Measurements from ENCODE around the gene GIGYF2.

GIGYF2 gene

GRCh38 chr2:232886632-232887031 is 189.5 kb downstream of the GIGYF2 start:
- Histone ChIP-seq H3K36me3 (ENCODE audit: insufficient read depth, low read depth, low read length) (no peaks in the 10 kb centered on the region), H3K27ac (ENCODE audit: low read length) (no peak overlapping the region), H3K9ac (ENCODE audit: low read depth, low read length) (no peak overlapping the region), H3K4me3 (ENCODE audit: low read length) (no peak overlapping the region), H3K27me3 (ENCODE audit: insufficient read depth, low read length) (no peaks in the 10 kb centered on the region), H3K4me1 (ENCODE audit: insufficient read depth, low read length) (peaks cover 3% of the 10 kb centered on the region; the same call in 1 of the 2 replicates), H3K9me3 (ENCODE audit: insufficient read depth, low read depth, low read length) (no peaks in the 10 kb centered on the region)

DNA sequence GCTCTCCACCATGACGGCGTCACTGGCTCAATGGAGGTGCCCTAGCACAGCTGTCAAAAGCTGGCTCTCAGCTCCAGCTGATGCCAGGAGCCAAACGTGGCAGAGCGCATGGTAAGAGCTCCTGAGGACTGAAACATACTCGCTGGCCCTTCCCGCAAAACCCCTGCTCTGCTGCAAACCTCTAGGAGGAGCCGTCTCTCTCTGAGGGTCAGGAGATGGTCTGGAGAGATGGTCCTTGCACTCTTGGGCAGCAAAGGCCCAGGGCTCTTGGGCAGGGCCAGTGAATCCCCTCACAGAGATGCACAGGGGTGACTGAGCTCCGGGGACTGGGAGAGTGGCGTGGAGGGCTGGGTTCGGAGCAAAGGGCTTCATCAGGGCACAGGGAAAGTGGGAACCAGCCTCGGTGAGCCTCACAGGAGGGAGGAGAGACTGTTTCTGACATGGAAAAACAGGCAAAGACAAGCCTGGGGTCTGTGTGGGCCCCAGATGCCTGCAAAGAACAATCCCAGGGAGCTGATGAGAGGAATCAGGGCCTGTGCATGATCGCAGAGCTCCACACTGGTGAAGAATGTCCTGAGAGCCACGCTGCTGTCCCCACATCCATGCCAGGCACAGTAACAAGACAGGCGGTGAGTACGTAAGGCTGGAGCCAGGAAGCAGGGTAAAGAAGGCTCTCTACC is 190.2 kb downstream of the GIGYF2 start:
- no peaks in the 10 kb centered on the region for H3K36me3 ChIP-seq (ENCODE audit: insufficient read depth, low read depth, low read length)
- H3K4me1 ChIP-seq (ENCODE audit: insufficient read depth, low read length) = peaks cover 3% of the 10 kb centered on the region; the same call in 1 of the 2 replicates
- no peak overlapping the region for H3K27ac ChIP-seq (ENCODE audit: low read length)
- H3K27me3 ChIP-seq (ENCODE audit: insufficient read depth, low read length) = no peaks in the 10 kb centered on the region
- H3K9me3 ChIP-seq (ENCODE audit: insufficient read depth, low read depth, low read length) = no peaks in the 10 kb centered on the region
- no peak overlapping the region for H3K9ac ChIP-seq (ENCODE audit: low read depth, low read length)
- no peak overlapping the region for H3K4me3 ChIP-seq (ENCODE audit: low read length)

- H3K9me3 ChIP-seq (ENCODE audit: insufficient read depth, low read depth, low read length) = no peaks in the 10 kb centered on the region
- H3K36me3 ChIP-seq (ENCODE audit: insufficient read depth, low read depth, low read length) = no peaks in the 10 kb centered on the region
- H3K4me3 ChIP-seq (ENCODE audit: low read length) = no peak overlapping the region
- peaks cover 3% of the 10 kb centered on the region; the same call in 1 of the 2 replicates for H3K4me1 ChIP-seq (ENCODE audit: insufficient read depth, low read length)
- no peaks in the 10 kb centered on the region for H3K27me3 ChIP-seq (ENCODE audit: insufficient read depth, low read length)
- no peak overlapping the region for H3K27ac ChIP-seq (ENCODE audit: low read length)
- no peak overlapping the region for H3K9ac ChIP-seq (ENCODE audit: low read depth, low read length)
Measured at GRCh38 chr2:232888099-232888836, 191.1 kb downstream of the GIGYF2 start.

DNA sequence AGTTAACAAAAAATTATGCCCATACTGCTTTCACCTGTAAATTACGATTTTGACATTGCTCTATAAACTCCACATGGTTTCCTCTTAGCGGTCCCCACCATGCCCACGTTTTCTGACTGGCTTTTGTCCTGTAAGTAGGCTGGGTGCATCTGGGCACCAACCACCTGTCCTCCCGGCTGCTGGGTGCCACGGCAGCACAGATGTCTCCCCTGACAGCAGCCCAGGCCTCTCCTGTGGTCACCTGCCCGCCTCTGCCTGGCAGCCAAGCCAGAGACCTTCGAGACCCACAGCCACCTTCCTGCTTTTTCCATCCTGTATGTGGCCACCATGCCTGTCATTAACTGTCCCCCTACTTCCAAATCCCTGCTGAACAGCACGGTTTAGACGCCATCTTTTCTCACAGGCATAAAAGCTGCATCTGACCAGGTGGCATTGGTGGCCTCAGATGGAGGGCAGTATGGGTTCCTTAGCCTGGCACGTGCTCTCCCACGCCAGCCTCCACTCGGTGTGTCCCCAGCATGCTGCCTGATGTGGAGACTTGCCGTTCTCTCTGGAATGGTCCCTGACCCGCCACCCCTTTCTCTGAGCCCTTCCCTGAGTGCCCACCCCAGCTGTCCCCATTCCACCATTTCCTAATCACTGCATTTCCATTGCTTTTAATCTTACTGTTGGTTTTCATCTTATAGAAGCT is 191.9 kb downstream of the GIGYF2 start:
- Histone ChIP-seq H3K9me3 (ENCODE audit: insufficient read depth, low read depth, low read length) (no peaks in the 10 kb centered on the region), H3K4me3 (ENCODE audit: low read length) (no peak overlapping the region), H3K36me3 (ENCODE audit: insufficient read depth, low read depth, low read length) (no peaks in the 10 kb centered on the region), H3K27me3 (ENCODE audit: insufficient read depth, low read length) (no peaks in the 10 kb centered on the region), H3K4me1 (ENCODE audit: insufficient read depth, low read length) (peaks cover 3% of the 10 kb centered on the region; the same call in 1 of the 2 replicates), H3K9ac (ENCODE audit: low read depth, low read length) (no peak overlapping the region), H3K27ac (ENCODE audit: low read length) (no peak overlapping the region)

- no peak overlapping the region for H3K4me3 ChIP-seq (ENCODE audit: low read length)
- H3K36me3 ChIP-seq (ENCODE audit: insufficient read depth, low read depth, low read length) = no peaks in the 10 kb centered on the region
- no peak overlapping the region for H3K27ac ChIP-seq (ENCODE audit: low read length)
- no peaks in the 10 kb centered on the region for H3K27me3 ChIP-seq (ENCODE audit: insufficient read depth, low read length)
- peaks cover 3% of the 10 kb centered on the region; the same call in 1 of the 2 replicates for H3K4me1 ChIP-seq (ENCODE audit: insufficient read depth, low read length)
- H3K9ac ChIP-seq (ENCODE audit: low read depth, low read length) = no peak overlapping the region
- no peaks in the 10 kb centered on the region for H3K9me3 ChIP-seq (ENCODE audit: insufficient read depth, low read depth, low read length)
Measured at GRCh38 chr2:232889876-232890401, 192.8 kb downstream of the GIGYF2 start.

- no peak overlapping the region for H3K27ac ChIP-seq (ENCODE audit: low read length)
- peak overlapping the region; percentile 35; the same call in 1 of the 2 replicates for H3K4me3 ChIP-seq (ENCODE audit: low read length)
- no peaks in the 10 kb centered on the region for H3K36me3 ChIP-seq (ENCODE audit: insufficient read depth, low read depth, low read length)
- H3K9ac ChIP-seq (ENCODE audit: low read depth, low read length) = no peak overlapping the region
- peaks cover 3% of the 10 kb centered on the region; the same call in 1 of the 2 replicates for H3K4me1 ChIP-seq (ENCODE audit: insufficient read depth, low read length)
- H3K27me3 ChIP-seq (ENCODE audit: insufficient read depth, low read length) = no peaks in the 10 kb centered on the region
- no peaks in the 10 kb centered on the region for H3K9me3 ChIP-seq (ENCODE audit: insufficient read depth, low read depth, low read length)
Measured at GRCh38 chr2:232890536-232890895, 193.4 kb downstream of the GIGYF2 start.

GRCh38 chr2:232890896-232891601 is 193.9 kb downstream of the GIGYF2 start:
- no peak overlapping the region for H3K27ac ChIP-seq (ENCODE audit: low read length)
- H3K36me3 ChIP-seq (ENCODE audit: insufficient read depth, low read depth, low read length) = no peaks in the 10 kb centered on the region
- no peaks in the 10 kb centered on the region for H3K27me3 ChIP-seq (ENCODE audit: insufficient read depth, low read length)
- H3K4me1 ChIP-seq (ENCODE audit: insufficient read depth, low read length) = peaks cover 3% of the 10 kb centered on the region; the same call in 1 of the 2 replicates
- H3K9ac ChIP-seq (ENCODE audit: low read depth, low read length) = no peak overlapping the region
- H3K9me3 ChIP-seq (ENCODE audit: insufficient read depth, low read depth, low read length) = no peaks in the 10 kb centered on the region
- H3K4me3 ChIP-seq (ENCODE audit: low read length) = peak overlapping the region; percentile 35; the same call in 1 of the 2 replicates

- Histone ChIP-seq H3K9me3 (ENCODE audit: insufficient read depth, low read depth, low read length) (no peaks in the 10 kb centered on the region), H3K36me3 (ENCODE audit: insufficient read depth, low read depth, low read length) (no peaks in the 10 kb centered on the region), H3K4me1 (ENCODE audit: insufficient read depth, low read length) (peaks cover 3% of the 10 kb centered on the region; the same call in 1 of the 2 replicates), H3K9ac (ENCODE audit: low read depth, low read length) (no peak overlapping the region), H3K4me3 (ENCODE audit: low read length) (no peak overlapping the region), H3K27me3 (ENCODE audit: insufficient read depth, low read length) (no peaks in the 10 kb centered on the region), H3K27ac (ENCODE audit: low read length) (no peak overlapping the region)
Measured at GRCh38 chr2:232891621-232892071, 194.5 kb downstream of the GIGYF2 start.

- no peaks in the 10 kb centered on the region for H3K27me3 ChIP-seq (ENCODE audit: insufficient read depth, low read length)
- no peaks in the 10 kb centered on the region for H3K36me3 ChIP-seq (ENCODE audit: insufficient read depth, low read depth, low read length)
- H3K4me3 ChIP-seq (ENCODE audit: low read length) = no peak overlapping the region
- no peak overlapping the region for H3K9ac ChIP-seq (ENCODE audit: low read depth, low read length)
- H3K4me1 ChIP-seq (ENCODE audit: insufficient read depth, low read length) = peaks cover 3% of the 10 kb centered on the region; the same call in 1 of the 2 replicates
- no peak overlapping the region for H3K27ac ChIP-seq (ENCODE audit: low read length)
- no peaks in the 10 kb centered on the region for H3K9me3 ChIP-seq (ENCODE audit: insufficient read depth, low read depth, low read length)
Measured at GRCh38 chr2:232892221-232892620, 195.1 kb downstream of the GIGYF2 start.

- no peak overlapping the region for H3K9ac ChIP-seq (ENCODE audit: low read depth, low read length)
- H3K36me3 ChIP-seq (ENCODE audit: insufficient read depth, low read depth, low read length) = no peaks in the 10 kb centered on the region
- H3K4me1 ChIP-seq (ENCODE audit: insufficient read depth, low read length) = peaks cover 3% of the 10 kb centered on the region; the same call in 1 of the 2 replicates
- no peak overlapping the region for H3K27ac ChIP-seq (ENCODE audit: low read length)
- H3K9me3 ChIP-seq (ENCODE audit: insufficient read depth, low read depth, low read length) = no peaks in the 10 kb centered on the region
- peaks cover 3% of the 10 kb centered on the region; the same call in 1 of the 2 replicates for H3K27me3 ChIP-seq (ENCODE audit: insufficient read depth, low read length)
- H3K4me3 ChIP-seq (ENCODE audit: low read length) = no peak overlapping the region
Measured at GRCh38 chr2:232892843-232893242, 195.7 kb downstream of the GIGYF2 start.

DNA sequence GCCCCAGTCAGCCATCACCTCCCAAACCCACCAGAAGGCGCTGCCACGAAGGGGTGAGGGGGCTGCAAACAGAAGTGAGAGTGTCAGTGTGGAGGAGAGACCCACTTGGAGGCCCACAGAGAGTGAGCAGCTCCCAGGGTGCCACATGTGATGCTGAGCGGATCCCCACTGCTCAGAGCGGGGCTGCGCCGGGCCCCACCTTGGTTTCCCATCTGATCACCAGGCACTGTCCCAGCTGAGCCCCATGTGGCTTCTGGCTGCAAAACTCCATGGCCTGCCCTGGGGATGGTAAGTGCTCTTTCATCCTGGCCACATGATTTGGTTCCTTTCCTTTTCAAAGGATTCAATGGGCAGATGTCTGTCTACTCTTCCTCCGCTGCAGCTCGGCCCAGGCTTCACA is 196.7 kb downstream of the GIGYF2 start:
- no peak overlapping the region for H3K4me3 ChIP-seq (ENCODE audit: low read length)
- H3K9me3 ChIP-seq (ENCODE audit: insufficient read depth, low read depth, low read length) = no peaks in the 10 kb centered on the region
- peaks cover 8% of the 10 kb centered on the region; the same call in 1 of the 2 replicates for H3K27me3 ChIP-seq (ENCODE audit: insufficient read depth, low read length)
- peaks cover 3% of the 10 kb centered on the region; the same call in 1 of the 2 replicates for H3K4me1 ChIP-seq (ENCODE audit: insufficient read depth, low read length)
- no peak overlapping the region for H3K27ac ChIP-seq (ENCODE audit: low read length)
- no peaks in the 10 kb centered on the region for H3K36me3 ChIP-seq (ENCODE audit: insufficient read depth, low read depth, low read length)
- H3K9ac ChIP-seq (ENCODE audit: low read depth, low read length) = no peak overlapping the region

All from iPS-20b (cell line).